Measurements from ENCODE around the gene CACNA1C. TPM values are rescaled to one million over a fixed set of nuclear protein-coding genes. Genes with fewer than 3 reads are reported as not detected.

CACNA1C gene
- total RNA-seq, 1 experiment from 2014 or later, result 1.1 TPM

- no peak overlapping the region for H3K4ac ChIP-seq (ENCODE audit: low read depth, low read length)
- H3K56ac ChIP-seq (ENCODE audit: insufficient read length, low read depth, low read length), result no peak overlapping the region
- no peak overlapping the region for H3T11ph ChIP-seq (ENCODE audit: low read length)
- Mint-ChIP-seq H3K36me3 (ENCODE audit: insufficient read depth in 1 of 3, low read depth in 3 of 3) (no peaks in the 10 kb centered on the region), H3K27ac (no peak overlapping the region), H3K9me3 (no peaks in the 10 kb centered on the region), H3K27me3 (ENCODE audit: low read depth) (no peaks in the 10 kb centered on the region; the same call in none of the 2 replicates), H3K4me3 (no peak overlapping the region), H3K4me1 (no peaks in the 10 kb centered on the region)
- TF ChIP-seq, protein P1, sequence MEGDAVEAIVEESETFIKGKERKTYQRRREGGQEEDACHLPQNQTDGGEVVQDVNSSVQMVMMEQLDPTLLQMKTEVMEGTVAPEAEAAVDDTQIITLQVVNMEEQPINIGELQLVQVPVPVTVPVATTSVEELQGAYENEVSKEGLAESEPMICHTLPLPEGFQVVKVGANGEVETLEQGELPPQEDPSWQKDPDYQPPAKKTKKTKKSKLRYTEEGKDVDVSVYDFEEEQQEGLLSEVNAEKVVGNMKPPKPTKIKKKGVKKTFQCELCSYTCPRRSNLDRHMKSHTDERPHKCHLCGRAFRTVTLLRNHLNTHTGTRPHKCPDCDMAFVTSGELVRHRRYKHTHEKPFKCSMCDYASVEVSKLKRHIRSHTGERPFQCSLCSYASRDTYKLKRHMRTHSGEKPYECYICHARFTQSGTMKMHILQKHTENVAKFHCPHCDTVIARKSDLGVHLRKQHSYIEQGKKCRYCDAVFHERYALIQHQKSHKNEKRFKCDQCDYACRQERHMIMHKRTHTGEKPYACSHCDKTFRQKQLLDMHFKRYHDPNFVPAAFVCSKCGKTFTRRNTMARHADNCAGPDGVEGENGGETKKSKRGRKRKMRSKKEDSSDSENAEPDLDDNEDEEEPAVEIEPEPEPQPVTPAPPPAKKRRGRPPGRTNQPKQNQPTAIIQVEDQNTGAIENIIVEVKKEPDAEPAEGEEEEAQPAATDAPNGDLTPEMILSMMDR (conservative IDR thresholded peaks at IDR 0.05), result no peak
- no peak for DNase-seq
- H2BK5ac ChIP-seq (ENCODE audit: insufficient read length, low read length), result no peak overlapping the region
- no peak overlapping the region for H2BK120ac ChIP-seq (ENCODE audit: low read depth, low read length, poor library complexity, severe bottlenecking)
- no peak overlapping the region for H3K4me2 ChIP-seq (ENCODE audit: insufficient read depth, insufficient read length, low read length)
- H3K79me1 ChIP-seq (ENCODE audit: insufficient read depth, low read depth, low read length, poor library complexity, severe bottlenecking), result no peaks in the 10 kb centered on the region
- no peak overlapping the region for H2BK20ac ChIP-seq (ENCODE audit: low read depth, low read length, poor library complexity, severe bottlenecking)
- H2BK12ac ChIP-seq (ENCODE audit: insufficient read length, low read depth, low read length), result no peak overlapping the region
- no peaks in the 10 kb centered on the region for H3K23me2 ChIP-seq (ENCODE audit: insufficient read length, low read depth, low read length, poor library complexity, severe bottlenecking)
- no peak overlapping the region for H4K91ac ChIP-seq (ENCODE audit: insufficient read length, low read depth, low read length)
- no peak overlapping the region for H3K23ac ChIP-seq (ENCODE audit: insufficient read length, low read depth, low read length)
- H3K14ac ChIP-seq (ENCODE audit: insufficient read depth, low read length), result no peak overlapping the region
- WGBS (ENCODE audit: extremely low coverage, insufficient read length, low lambda C conversion rate), result no CpG with 5 or more reads among the region's 5 CpGs
- no peak overlapping the region for H4K8ac ChIP-seq (replicated peaks; ENCODE audit: insufficient read length, low read depth, low read length)
- H3K4me1 ChIP-seq (ENCODE audit: insufficient read depth, low read length), result no peaks in the 10 kb centered on the region
- H4K20me1 ChIP-seq (ENCODE audit: control insufficient read depth, insufficient read depth, insufficient read length), result no peaks in the 10 kb centered on the region
- no peaks in the 10 kb centered on the region for H3K27me3 ChIP-seq (ENCODE audit: insufficient read depth, low read length)
- no peaks in the 10 kb centered on the region for H3K9me3 ChIP-seq (ENCODE audit: control insufficient read depth, low read depth, low read length)
- no peak overlapping the region for H3K27ac ChIP-seq (ENCODE audit: insufficient read length, low read depth, low read length)
- H2AK5ac ChIP-seq (ENCODE audit: insufficient read length, low read length), result no peak overlapping the region
- H3K18ac ChIP-seq (ENCODE audit: insufficient read length, low read depth, low read length), result no peak overlapping the region
- no peaks in the 10 kb centered on the region for H3K79me2 ChIP-seq (ENCODE audit: insufficient read depth, low read length)
- no peak overlapping the region for H2BK15ac ChIP-seq (ENCODE audit: low read depth, low read length)
- H4K5ac ChIP-seq (ENCODE audit: insufficient read length, low read depth, low read length), result no peak overlapping the region
- no peak overlapping the region for H3K9ac ChIP-seq (ENCODE audit: extremely low read depth, insufficient read length, low read length)
- no peak overlapping the region for H2AFZ ChIP-seq (ENCODE audit: low read length)
Observed at GRCh38 chr12:2486796-2487195, 434.0 kb downstream of the CACNA1C start.

Measured in H9 (cell line).